Posterior vena cava (tissue), 2 donors: ENCODE data around the gene TENM4. TPM values are rescaled to one million over a fixed set of nuclear protein-coding genes. Genes with fewer than 3 reads are reported as not detected.

Source experiments
- DNase-seq: peaks from one replicate; pipeline ENCODE4 v3.0.0-alpha.2; 2020; ENCODE audit warnings: low spot score
- intact Hi-C, 2 donors: fragments of 100-400 bp; cut with DNase I; formaldehyde crosslinking; loops; one replicate each; pipeline versions ENCODE4 v1.14.1 to v1.14.2; 2022 to 2023
- total RNA-seq, 2 donors: library from RNA; stranded (reverse); fragmentation: NEBNext Ultra II Directional; extraction: Animal tissue kit (Norgen Biotek cat#: 25700); gene quantifications; one replicate each; pipeline ENCODE4 v1.2.1, GENCODE V29; 2021
- donor health status: DM: yes; HTN: yes; CAD: no.
- donor health status: DM: yes; HTN: yes; CAD: no.

TENM4 gene
- total RNA-seq, 2 donors from 2014 or later, result 5.6 to 7.4 TPM

DNA sequence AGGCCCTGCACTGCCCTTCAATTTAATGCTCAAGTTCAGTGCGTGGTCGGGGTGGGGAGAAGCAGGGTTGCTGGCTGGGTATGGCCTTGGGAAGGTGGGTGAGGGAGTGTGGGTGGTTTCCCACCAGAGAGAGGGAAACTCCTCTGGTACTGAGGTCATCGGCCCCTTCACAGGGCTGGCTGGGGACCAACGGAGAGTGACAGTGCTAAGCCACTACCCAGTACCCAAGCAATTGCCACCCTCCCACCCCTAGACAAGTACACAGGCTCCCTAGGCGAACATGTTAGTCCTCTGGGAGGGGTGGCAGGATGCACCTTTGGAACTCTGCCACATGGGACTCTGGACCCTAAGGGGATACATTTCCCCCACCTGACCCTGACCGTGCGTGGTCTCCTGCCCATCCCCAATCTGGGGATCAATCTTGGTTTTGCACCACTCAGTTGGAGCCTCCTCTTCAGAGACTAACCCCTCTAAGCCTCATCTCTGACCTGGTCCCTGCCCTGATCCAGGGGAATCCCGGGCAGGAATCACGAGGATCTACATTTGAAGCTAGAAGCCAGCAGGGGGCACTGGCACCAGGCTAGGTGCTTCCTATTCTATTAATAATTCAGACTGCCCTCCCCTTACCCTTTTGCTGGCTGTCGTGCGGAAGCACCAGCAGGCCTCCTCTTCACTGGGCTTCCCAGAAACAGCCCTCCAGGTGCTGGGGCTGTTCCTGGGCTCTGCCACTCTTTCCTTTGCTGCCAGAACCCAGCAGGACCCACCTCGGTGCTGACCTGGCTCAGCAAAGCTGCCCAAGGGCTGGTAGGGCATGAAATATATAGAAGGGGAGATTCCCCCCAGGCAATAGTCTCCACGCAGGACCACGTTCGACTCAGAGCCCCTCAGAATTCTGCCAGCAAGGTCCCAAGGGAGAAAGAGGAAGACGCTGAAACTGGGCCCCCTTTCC, 377.7 kb downstream of the TENM4 start:
- intact Hi-C loops, result no loop called here
- no peak for DNase-seq

GRCh38 chr11:79060081-79060953, 380.5 kb downstream of the TENM4 start:
- intact Hi-C loops, result no loop called here
- no peak for DNase-seq

DNA sequence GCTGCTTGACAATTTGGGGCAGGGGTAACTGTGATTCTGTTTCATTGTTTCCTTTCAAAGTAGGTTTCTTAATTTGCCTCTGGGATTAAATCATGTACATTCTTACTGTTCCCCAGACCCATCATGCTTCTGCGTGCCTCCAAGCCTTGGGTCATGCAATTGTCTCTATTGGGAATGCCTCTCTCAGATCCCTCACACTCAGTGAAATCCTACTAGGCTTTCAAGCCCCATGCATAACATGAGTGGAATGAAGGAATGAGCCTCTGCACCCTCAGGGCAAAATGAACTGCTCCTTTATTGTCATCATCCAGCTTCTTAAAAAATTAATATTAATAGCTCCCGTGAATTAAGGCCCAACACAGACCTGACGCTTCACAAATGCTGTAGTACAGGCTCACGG, 381.7 kb downstream of the TENM4 start:
- intact Hi-C loops, result no loop called here
- DNase-seq, result no peak

DNA sequence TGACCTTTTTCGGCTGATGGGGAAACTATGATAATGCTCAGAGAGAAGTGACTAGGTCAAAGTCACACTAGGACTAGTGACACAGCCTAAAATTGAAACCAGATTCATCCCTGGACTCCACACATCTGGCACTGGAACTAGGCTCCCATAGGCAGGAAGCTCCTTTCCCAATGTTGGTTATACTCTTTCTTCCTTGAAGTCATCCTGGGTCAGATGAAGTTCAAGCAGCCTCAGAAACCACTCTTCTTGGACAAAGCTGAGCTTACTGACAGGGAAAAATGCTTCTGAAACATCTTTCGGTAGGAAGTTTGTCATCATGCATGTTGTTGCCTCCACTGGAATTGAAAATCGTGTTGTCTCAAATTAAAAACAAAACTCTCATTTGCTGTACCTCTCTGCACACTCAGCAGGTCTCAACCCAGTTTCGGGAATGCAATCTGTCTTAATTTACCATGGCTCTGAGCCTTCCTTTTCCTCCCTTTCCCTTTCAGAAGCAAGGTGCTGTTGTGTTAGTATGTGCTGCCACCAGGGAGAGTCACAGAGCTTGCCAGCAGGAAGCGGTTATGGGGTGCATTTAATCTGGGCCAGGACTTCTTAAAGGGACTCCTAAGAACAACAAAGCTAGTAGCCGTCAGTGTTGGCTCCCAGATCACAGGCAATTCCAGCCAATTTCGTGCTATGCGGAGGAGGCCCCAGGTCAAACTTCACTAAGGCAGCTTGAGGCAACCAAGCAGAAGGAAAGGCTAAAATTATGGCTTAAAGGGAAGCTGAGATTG, 384.8 kb downstream of the TENM4 start:
- DNase-seq, result no peak
- intact Hi-C loops, result no loop called here

- intact Hi-C loops, result loop anchor here in 1 of 2 donors (5.0 kb wide), 1 partner anchor 553 kb away; no protein-coding TSS in a partner anchor
- DNase-seq, result no peak
These were observed 386.2 kb downstream of the TENM4 start for GRCh38 chr11:79054636-79055035.

DNA sequence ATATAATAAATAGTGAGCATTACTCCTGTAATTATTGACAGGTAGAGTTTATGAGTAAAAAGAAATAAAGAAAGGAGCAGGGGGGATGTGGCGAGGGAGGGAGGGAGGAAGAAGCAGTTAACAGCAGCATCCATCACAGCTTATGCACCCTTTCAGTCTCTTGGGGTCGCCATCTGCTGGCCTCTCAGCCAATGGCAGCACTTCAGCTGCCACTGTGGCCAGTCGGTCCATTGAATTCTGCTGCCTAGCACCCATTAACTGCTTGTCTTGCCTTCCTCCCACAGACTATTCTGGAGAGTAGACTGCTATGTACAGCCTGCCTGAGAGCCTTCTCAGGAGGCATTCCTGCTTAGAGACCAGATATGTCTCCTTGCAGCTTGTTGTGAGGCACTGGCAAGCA, 388.3 kb downstream of the TENM4 start:
- intact Hi-C loops, result loop anchor here in 1 of 2 donors (5.0 kb wide), 1 partner anchor 555 kb away; no protein-coding TSS in a partner anchor
- no peak for DNase-seq

DNA sequence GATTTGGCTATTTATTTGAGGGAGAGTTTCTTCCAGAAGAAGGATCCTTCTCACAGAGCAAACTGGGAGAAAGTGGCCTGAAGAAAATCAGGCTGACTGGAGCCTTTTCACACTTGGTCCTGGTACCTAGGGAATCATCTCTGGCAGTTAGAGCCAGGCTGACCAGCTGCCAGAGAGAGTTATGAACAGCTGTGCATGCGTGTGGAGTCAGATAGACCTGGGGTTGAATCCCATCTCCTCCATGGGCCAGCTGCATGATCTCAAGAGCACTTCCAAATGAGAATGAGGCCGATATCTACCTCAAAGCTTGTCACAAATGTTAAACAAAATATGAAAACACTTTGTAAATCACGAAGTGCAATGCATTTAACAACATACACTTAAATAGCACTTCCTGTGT, 390.0 kb downstream of the TENM4 start:
- no peak for DNase-seq
- intact Hi-C loops, result loop anchor here in 1 of 2 donors (5.0 kb wide), 1 partner anchor 557 kb away; no protein-coding TSS in a partner anchor

DNA sequence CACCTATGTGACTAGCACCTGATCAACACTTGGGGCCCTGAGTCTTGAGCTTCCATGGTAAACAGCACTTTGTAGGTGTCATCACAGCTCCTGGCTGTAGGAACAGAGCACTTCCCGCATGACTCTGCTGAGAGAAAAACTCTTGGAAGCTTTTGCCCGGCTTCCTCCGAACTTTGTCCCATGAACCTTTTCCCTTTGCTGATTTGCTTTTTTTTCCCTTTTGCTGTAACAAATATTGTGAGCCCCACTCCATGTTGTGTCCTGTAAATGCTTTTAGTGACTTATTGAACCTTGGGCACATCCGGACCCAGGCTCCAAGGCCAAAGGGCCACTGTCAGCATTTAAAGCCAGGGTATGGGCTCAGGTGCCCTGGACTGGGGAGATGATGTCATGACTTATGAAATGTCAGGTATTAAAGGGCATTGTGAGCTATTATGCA, 391.1 kb downstream of the TENM4 start:
- no peak for DNase-seq
- intact Hi-C loops, result loop anchor here in 1 of 2 donors (5.0 kb wide), 1 partner anchor 558 kb away; no protein-coding TSS in a partner anchor

- DNase-seq, result no peak
- intact Hi-C loops, result no loop called here
These were observed 392.9 kb downstream of the TENM4 start for GRCh38 chr11:79047980-79048379.

DNA sequence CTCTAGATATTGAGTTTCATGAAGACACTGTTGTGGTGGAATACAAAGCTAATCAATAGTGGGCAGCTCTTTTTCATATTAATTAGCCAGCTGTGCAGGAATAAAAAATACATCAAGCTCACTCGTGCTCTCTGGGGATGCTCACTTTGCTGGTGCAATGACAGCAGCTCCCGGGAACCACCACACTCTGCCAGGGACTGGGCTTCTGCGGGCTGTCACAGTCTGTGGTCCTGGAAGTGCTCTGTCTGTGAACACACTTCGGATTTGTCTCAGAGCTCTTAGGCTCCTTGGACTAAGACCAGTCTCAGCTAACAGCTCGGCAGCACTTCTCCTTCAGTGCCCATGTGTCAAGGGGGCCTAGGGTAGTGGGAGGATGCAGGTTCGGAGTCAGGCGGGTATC, 393.5 kb downstream of the TENM4 start:
- intact Hi-C loops, result no loop called here
- DNase-seq, result no peak

DNA sequence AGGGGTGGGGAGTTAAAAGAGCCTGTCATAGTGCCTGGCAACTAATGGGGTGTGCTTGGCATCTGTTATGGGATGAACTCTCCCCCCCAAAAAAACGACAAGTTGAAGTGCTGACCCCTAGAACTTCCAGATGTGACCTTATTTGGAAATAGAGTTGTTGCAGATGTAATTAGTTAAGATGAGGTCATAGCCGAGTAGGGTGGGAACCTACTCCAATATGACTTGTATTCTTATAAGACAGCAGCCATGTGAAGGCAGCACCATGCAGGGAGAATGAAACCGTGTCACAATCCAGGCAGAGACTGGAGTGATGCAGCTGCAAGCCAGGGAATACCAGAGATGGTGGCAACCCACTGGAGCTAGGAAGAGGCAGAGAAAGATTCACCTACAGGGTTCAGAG, 394.5 kb downstream of the TENM4 start:
- intact Hi-C loops, result no loop called here
- no peak for DNase-seq

DNA sequence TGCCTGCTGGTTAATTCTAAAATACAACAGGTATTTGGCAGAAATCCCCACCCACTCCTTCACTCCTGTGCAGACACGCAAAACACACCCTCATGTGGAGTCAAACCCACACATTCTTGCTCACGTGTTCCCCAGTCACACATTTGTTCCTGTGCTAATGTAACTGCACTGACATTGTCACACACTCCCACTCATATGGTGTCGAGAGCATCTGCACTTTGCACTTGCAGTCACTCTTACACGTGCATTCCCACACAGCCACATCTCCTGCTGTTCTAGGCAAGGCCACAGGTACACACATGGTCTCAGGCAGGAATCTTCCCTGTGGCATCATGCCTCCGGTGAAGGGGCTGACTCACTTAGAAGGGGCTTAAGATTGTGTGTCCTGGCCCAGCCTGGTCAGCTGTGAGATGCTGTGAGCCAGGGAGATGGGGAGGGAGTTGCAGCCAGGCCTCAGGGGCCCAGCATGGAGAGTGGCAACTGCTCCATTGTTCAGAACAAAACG, 395.0 kb downstream of the TENM4 start:
- intact Hi-C loops, result no loop called here
- DNase-seq, result no peak

DNA sequence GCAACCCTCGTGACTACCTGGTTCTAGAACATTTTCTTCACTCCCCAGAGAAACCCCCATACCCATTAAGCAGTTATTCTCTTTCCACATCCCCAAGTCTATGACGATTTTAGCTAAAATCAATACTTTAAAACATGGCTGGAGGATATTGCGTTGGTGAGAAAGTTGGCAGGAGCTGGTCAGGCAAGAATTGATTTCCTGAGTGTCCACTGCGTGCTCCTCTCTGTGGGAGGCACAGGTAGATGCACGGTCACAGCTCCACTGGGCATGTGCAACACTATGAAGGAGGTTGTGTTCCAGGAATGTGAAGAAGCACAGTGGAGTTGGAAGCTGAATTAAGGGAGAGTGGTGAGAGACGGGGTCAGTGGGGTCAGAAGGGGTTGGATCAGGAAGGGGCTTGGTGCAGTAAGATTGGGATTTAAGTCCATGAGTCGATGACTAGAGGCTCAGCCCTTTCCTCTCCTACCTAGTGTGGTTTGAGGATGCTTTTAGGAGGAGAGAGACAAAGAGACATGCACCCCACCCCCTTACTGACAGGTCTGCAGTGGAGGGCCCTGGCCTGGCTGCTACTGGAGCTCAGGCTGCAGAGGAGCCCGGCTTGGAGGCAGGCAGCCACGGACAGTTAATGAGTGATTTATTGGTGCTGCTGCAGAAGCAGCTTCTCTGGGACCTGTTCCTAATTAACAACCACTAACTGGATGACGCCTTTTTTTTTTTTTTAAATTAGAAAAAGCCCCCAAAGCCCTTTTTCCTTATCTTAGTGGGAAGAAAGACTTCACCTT, 395.6 kb downstream of the TENM4 start:
- no peak for DNase-seq
- intact Hi-C loops, result no loop called here

DNA sequence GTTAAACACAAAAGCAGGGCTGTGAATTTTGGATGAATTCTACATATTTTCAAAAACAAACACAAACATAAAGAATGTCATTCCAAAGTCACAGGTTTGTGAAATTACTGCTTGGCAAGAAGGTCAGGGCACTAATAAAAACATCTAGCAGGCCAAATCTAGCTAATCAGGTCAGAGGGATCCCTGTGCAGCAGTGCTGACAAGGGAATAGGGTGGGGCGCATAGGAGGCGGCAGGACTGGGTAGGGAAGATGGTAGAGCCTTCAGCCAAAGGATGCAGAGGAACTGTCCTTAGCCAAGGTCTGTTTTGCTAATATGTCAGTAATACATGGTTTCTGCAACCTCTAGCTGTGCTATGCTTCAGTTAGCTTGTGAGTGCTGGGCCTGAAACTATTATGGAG, 396.6 kb downstream of the TENM4 start:
- no peak for DNase-seq
- intact Hi-C loops, result no loop called here

DNA sequence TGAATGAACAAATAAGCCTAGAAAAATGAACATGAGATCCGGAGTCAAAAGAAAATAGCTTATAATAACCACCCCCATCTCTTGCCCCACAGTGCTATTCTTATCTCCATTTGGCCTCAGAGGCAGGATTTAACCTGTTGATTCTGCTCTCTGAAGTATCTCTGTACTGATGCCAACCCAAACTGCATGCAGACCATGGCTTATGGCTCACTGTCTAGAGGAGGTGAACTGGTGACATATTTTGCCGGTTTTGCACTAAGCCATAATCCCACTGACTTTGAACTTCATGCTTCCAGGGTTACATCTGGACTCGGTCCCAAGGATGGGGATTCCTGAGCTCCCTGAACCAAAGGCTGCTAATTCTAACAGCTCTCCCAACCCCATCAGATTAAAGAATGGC, 397.1 kb downstream of the TENM4 start:
- no peak for DNase-seq
- intact Hi-C loops, result no loop called here

DNA sequence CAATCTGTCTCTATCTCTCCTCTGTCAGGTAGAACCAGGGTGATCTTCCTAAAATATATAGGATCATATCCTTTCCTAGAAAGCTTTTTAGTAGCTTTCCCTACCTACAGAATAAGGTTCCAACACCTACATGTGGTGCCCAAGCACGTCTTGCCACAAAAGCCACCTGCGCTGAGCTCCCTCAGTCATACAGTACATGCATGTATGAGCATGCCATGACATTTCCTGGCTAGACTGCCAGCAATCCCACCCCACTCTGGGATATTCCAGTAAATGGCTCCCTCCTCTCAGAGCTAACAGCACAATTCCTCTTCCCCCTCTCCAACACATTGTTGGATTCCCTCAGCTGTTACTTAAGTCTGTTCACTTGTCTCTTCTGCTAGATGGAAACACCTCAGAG, 398.0 kb downstream of the TENM4 start:
- DNase-seq, result no peak
- intact Hi-C loops, result no loop called here

DNA sequence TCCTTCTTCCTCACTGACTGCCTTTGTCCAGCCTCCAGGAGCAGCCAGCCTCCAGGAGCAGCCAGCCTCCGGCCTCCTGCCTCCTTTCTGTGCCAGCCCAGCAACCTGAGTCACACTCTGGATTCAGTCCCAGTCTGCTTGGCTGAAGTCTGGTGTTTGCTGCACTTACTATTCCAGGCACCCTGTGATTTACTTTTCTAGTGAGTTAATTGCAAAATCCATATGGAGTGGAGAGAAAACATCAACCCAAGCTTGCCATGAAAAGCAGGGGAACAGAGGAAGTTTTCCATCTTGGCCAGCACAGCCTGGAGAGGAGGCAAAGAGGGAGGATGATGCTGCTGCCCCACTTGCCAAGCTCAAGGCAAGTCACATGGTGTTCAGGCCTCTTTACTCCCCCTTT, 400.5 kb downstream of the TENM4 start:
- intact Hi-C loops, result no loop called here
- DNase-seq, result no peak

DNA sequence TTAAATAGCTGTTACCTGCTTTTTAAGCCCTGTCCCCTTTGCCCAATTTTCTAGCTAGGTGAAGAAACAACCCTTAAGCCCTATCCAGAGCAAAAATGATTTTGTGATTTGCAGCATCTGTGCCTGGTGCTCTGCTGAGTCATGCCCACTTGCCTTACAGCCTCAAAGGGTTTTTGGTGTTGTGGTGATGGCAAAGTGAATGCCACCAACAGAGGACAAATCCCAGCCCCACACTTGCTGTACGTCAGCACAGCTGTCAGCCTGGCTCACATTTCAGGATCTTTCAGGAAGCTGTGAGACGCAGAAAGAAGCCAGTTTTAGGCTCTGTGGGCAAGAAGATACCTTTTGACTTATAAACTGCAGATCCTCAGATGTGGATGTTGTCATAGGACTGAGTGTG, 401.7 kb downstream of the TENM4 start:
- intact Hi-C loops, result no loop called here
- no peak for DNase-seq
